Gastroesophageal sphincter (tissue), 4 donors: ENCODE measurements around the gene GMPR2. TPM values are rescaled to one million over a fixed set of nuclear protein-coding genes. Genes with fewer than 3 reads are reported as not detected.

ENCODE experiments used
- ATAC-seq: fragments of 150-250 bp; one replicate; pipeline ENCODE4 v1.9.1; 2016; ENCODE audit warnings: mild to moderate bottlenecking, moderate library complexity
- H3K27ac ChIP-seq, 4 donors: fragments of 200-600 bp; sonication (generic) in 3 of 4; 1 replicate in 3 of 4; 2 replicates in 1 of 4; pipeline ENCODE4 v1.5.1; 2016 to 2019
- H3K27me3 ChIP-seq: fragments of 200-600 bp; sonication (generic); one replicate; pipeline ENCODE4 v1.5.1; 2019
- H3K36me3 ChIP-seq, 2 donors: fragments of 200-600 bp; sonication (generic); one replicate each; pipeline ENCODE4 v1.5.1; 2019; ENCODE audit warnings: control low read depth in 1 of 2
- H3K4me1 ChIP-seq, 3 donors: fragments of 200-600 bp; sonication (generic); 1 replicate in 2 of 3; 2 replicates in 1 of 3; pipeline ENCODE4 v1.5.1; 2016 to 2019; ENCODE audit warnings: control low read depth in 2 of 3
- H3K4me3 ChIP-seq, 2 donors: fragments of 200-600 bp; sonication (generic); one replicate each; pipeline ENCODE4 v1.5.1; 2019; ENCODE audit warnings: mild to moderate bottlenecking in 1 of 2, moderate library complexity in 1 of 2
- H3K9me3 ChIP-seq, 3 donors: fragments of 200-600 bp; sonication (generic); one replicate each; pipeline ENCODE4 v1.5.1; 2017 to 2019; ENCODE audit warnings: control low read depth in 2 of 3
- CTCF ChIP-seq, 4 experiments: fragments of 200-600 bp in 2 of 4; fragments of 450-650 bp in 2 of 4; sonication (generic) in 1 of 4; IDR thresholded peaks; one replicate each; pipeline ENCODE4 v1.5.1; 2017 to 2019; ENCODE audit warnings: antibody characterized with exemption in 4 of 4, mild to moderate bottlenecking in 2 of 4, moderate library complexity in 2 of 4
- EP300 ChIP-seq: sonication (generic); formaldehyde crosslinking; IDR thresholded peaks from one replicate; pipeline ENCODE4 v1.6.1; 2017; ENCODE audit warnings: antibody characterized with exemption, mild to moderate bottlenecking
- POLR2A ChIP-seq, 2 donors: fragments of 450-650 bp; IDR thresholded peaks; one replicate each; pipeline ENCODE4 v1.6.1; 2017; ENCODE audit warnings: antibody characterized with exemption in 2 of 2, mild to moderate bottlenecking in 2 of 2, moderate library complexity in 1 of 2
- POLR2AphosphoS5 ChIP-seq: sonication (generic); formaldehyde crosslinking; IDR thresholded peaks from one replicate; pipeline ENCODE4 v1.6.1; 2017; ENCODE audit warnings: antibody characterized with exemption
- WGBS, 2 donors: methylation state at CpG; one replicate each; pipeline ENCODE4 v1.1.5; 2018; ENCODE audit warnings: low coverage in 1 of 2; 5-methylcytosine and 5-hydroxymethylcytosine counted together
- total RNA-seq, 4 donors: library from RNA; depleted of rRNA; stranded (reverse); fragments of >200 nt; gene quantifications; one replicate each; pipeline ENCODE4 v1.1.0, GENCODE V29; 2016

Gene GMPR2
- total RNA-seq, 4 donors from 2014 or later, result 46.0 to 70.5 (median 59.8) TPM

- WGBS, 2 donors, result 82 to 100% methylated on average over 1 to 3 of the region's 6 CpGs
- no peak for ATAC-seq
- Histone ChIP-seq H3K27ac (no peak overlapping the region), H3K4me3 (no peak overlapping the region), H3K9me3 (no peaks in the 10 kb centered on the region), H3K27me3 (no peaks in the 10 kb centered on the region), H3K36me3 (no peaks in the 10 kb centered on the region), H3K4me1 (no peaks in the 10 kb centered on the region)
- TF ChIP-seq POLR2A (IDR thresholded peaks at IDR 0.05) (no peak), CTCF (IDR thresholded peaks at IDR 0.05) (no peak), POLR2AphosphoS5 (no peak), EP300 (no peak)
These were observed 48.2 kb downstream of the GMPR2 start for GRCh38 chr14:24280797-24281460.

GRCh38 chr14:24281636-24282035 lies 48.9 kb downstream of the GMPR2 start:
- Histone ChIP-seq H3K4me3 (no peak overlapping the region), H3K27me3 (no peaks in the 10 kb centered on the region), H3K27ac (no peak overlapping the region), H3K4me1 (no peaks in the 10 kb centered on the region), H3K9me3 (no peaks in the 10 kb centered on the region), H3K36me3 (no peaks in the 10 kb centered on the region)
- ATAC-seq, result no peak
- TF ChIP-seq CTCF (IDR thresholded peaks at IDR 0.05) (no peak), EP300 (no peak), POLR2A (IDR thresholded peaks at IDR 0.05) (no peak), POLR2AphosphoS5 (no peak)
- WGBS, 2 donors, result 86 to 96% methylated on average over 4 of the region's 7 CpGs

GRCh38 chr14:24282736-24283135 lies 50.0 kb downstream of the GMPR2 start:
- Histone ChIP-seq H3K4me3 (no peak overlapping the region), H3K4me1 (no peaks in the 10 kb centered on the region), H3K27me3 (no peaks in the 10 kb centered on the region), H3K9me3 (no peaks in the 10 kb centered on the region), H3K27ac (no peak overlapping the region), H3K36me3 (no peaks in the 10 kb centered on the region)
- ATAC-seq, result no peak
- no CpG with 5 or more reads among the region's 3 CpGs for WGBS, 2 donors
- TF ChIP-seq EP300 (no peak), POLR2A (IDR thresholded peaks at IDR 0.05) (no peak), POLR2AphosphoS5 (no peak), CTCF (IDR thresholded peaks at IDR 0.05) (no peak)

- Histone ChIP-seq H3K36me3 (no peaks in the 10 kb centered on the region), H3K4me3 (no peak overlapping the region), H3K9me3 (no peaks in the 10 kb centered on the region), H3K27ac (no peak overlapping the region), H3K4me1 (no peaks in the 10 kb centered on the region), H3K27me3 (no peaks in the 10 kb centered on the region)
- no peak for TF ChIP-seq POLR2A (IDR thresholded peaks at IDR 0.05)
- no peak for TF ChIP-seq CTCF (IDR thresholded peaks at IDR 0.05)
- no peak for TF ChIP-seq EP300
- no peak for TF ChIP-seq POLR2AphosphoS5
- ATAC-seq, result no peak
- 83% methylated on average over 2 of the region's 5 CpGs; no CpG with 5 or more reads in 1 of the 2 donors for WGBS, 2 donors
These were observed 51.2 kb downstream of the GMPR2 start for GRCh38 chr14:24283796-24284460.

- no peaks in the 10 kb centered on the region for H3K9me3 ChIP-seq
- no peak for ATAC-seq
- H3K27me3 ChIP-seq, result no peaks in the 10 kb centered on the region
- peaks cover 0 to 4% of the 10 kb centered on the region in 2 donors for H3K36me3 ChIP-seq
- WGBS, 2 donors, result 60 to 66% methylated on average over 5 to 6 of the region's 11 CpGs
- TF ChIP-seq POLR2A (IDR thresholded peaks at IDR 0.05) (no peak), EP300 (no peak), CTCF (IDR thresholded peaks at IDR 0.05) (no peak), POLR2AphosphoS5 (no peak)
- no peaks in the 10 kb centered on the region for H3K4me1 ChIP-seq
- H3K4me3 ChIP-seq, result no peak overlapping the region
- H3K27ac ChIP-seq, result no peak overlapping the region
These were observed 51.8 kb downstream of the GMPR2 start for GRCh38 chr14:24284501-24285035.
